Measurements from ENCODE around the gene AKNA. TPM values are rescaled to one million over a fixed set of nuclear protein-coding genes. Genes with fewer than 3 reads are reported as not detected.
"Not testable (repeated sequence)": the region's sequence is repeated elsewhere in the genome, so short reads cannot be mapped to it uniquely, and the experiment has no call there.

The AKNA gene
- total RNA-seq, 1 donor from 2014 or later: 16.6 TPM

- Mint-ChIP-seq H3K4me3 (no peak overlapping the region), H3K9me3 (no peaks in the 10 kb centered on the region), H3K36me3 (ENCODE audit: low read depth) (peaks cover 3% of the 10 kb centered on the region), H3K4me1 (no peaks in the 10 kb centered on the region), H3K27me3 (ENCODE audit: low read depth) (no peaks in the 10 kb centered on the region), H3K27ac (ENCODE audit: unreplicated experiment) (no peak overlapping the region)
- no peak for DNase-seq (ENCODE audit: low read depth, low spot score)
- TF ChIP-seq CTCF (conservative IDR thresholded peaks at IDR 0.05): no peak
These were observed 49.6 kb downstream of the AKNA start for GRCh38 chr9:114338187-114338586.

- TF ChIP-seq CTCF (conservative IDR thresholded peaks at IDR 0.05): no peak
- Mint-ChIP-seq H3K27me3 (ENCODE audit: low read depth) (no peaks in the 10 kb centered on the region), H3K9me3 (no peaks in the 10 kb centered on the region), H3K36me3 (ENCODE audit: low read depth) (peaks cover 3% of the 10 kb centered on the region), H3K4me1 (no peaks in the 10 kb centered on the region), H3K4me3 (no peak overlapping the region), H3K27ac (ENCODE audit: unreplicated experiment) (no peak overlapping the region)
- no peak for DNase-seq (ENCODE audit: low read depth, low spot score)
These were observed 50.9 kb downstream of the AKNA start for GRCh38 chr9:114336699-114337395.

GRCh38 chr9:114336157-114336556, 51.6 kb downstream of the AKNA start:
- Mint-ChIP-seq H3K36me3 (ENCODE audit: low read depth) (peaks cover 3% of the 10 kb centered on the region), H3K9me3 (no peaks in the 10 kb centered on the region), H3K27ac (ENCODE audit: unreplicated experiment) (no peak overlapping the region), H3K27me3 (ENCODE audit: low read depth) (no peaks in the 10 kb centered on the region), H3K4me1 (no peaks in the 10 kb centered on the region), H3K4me3 (no peak overlapping the region)
- TF ChIP-seq CTCF (conservative IDR thresholded peaks at IDR 0.05): no peak
- DNase-seq (ENCODE audit: low read depth, low spot score): no peak

GRCh38 chr9:114335745-114336144, 52.0 kb downstream of the AKNA start:
- peaks cover 3% of the 10 kb centered on the region for H3K36me3 Mint-ChIP-seq (ENCODE audit: low read depth)

GRCh38 chr9:114334490-114334889, 53.3 kb downstream of the AKNA start:
- no peaks in the 10 kb centered on the region for H3K4me1 Mint-ChIP-seq
- TF ChIP-seq CTCF (conservative IDR thresholded peaks at IDR 0.05): no peak
- no peak overlapping the region for H3K4me3 Mint-ChIP-seq
- no peaks in the 10 kb centered on the region for H3K27me3 Mint-ChIP-seq (ENCODE audit: low read depth)
- peaks cover 3% of the 10 kb centered on the region for H3K36me3 Mint-ChIP-seq (ENCODE audit: low read depth)
- DNase-seq (ENCODE audit: low read depth, low spot score): no peak
- H3K9me3 Mint-ChIP-seq: no peaks in the 10 kb centered on the region
- no peak overlapping the region for H3K27ac Mint-ChIP-seq (ENCODE audit: unreplicated experiment)

More at GRCh38 chr9:114335745-114336144, 52.0 kb downstream of the AKNA start:
- H3K27ac Mint-ChIP-seq (ENCODE audit: unreplicated experiment): no peak overlapping the region
- no peaks in the 10 kb centered on the region for H3K27me3 Mint-ChIP-seq (ENCODE audit: low read depth)
- no peaks in the 10 kb centered on the region for H3K4me1 Mint-ChIP-seq
- DNase-seq (ENCODE audit: low read depth, low spot score): no peak
- no peak overlapping the region for H3K4me3 Mint-ChIP-seq
- TF ChIP-seq CTCF (conservative IDR thresholded peaks at IDR 0.05): no peak
- no peaks in the 10 kb centered on the region for H3K9me3 Mint-ChIP-seq

- H3K4me3 Mint-ChIP-seq; H3K27ac Mint-ChIP-seq (ENCODE audit: unreplicated experiment): not testable (repeated sequence)
These were observed 54.1 kb downstream of the AKNA start for GRCh38 chr9:114333718-114334117.

GRCh38 chr9:114332474-114333040, 55.2 kb downstream of the AKNA start:
- H3K27me3 Mint-ChIP-seq (ENCODE audit: low read depth); H3K9me3 Mint-ChIP-seq; H3K4me1 Mint-ChIP-seq; H3K4me3 Mint-ChIP-seq; DNase-seq (ENCODE audit: low read depth, low spot score); H3K36me3 Mint-ChIP-seq (ENCODE audit: low read depth); H3K27ac Mint-ChIP-seq (ENCODE audit: unreplicated experiment): not testable (repeated sequence)

More at GRCh38 chr9:114333718-114334117, 54.1 kb downstream of the AKNA start:
- H3K36me3 Mint-ChIP-seq (ENCODE audit: low read depth); DNase-seq (ENCODE audit: low read depth, low spot score); H3K27me3 Mint-ChIP-seq (ENCODE audit: low read depth); H3K4me1 Mint-ChIP-seq; H3K9me3 Mint-ChIP-seq: not testable (repeated sequence)

GRCh38 chr9:114331229-114332195, 56.3 kb downstream of the AKNA start:
- not testable (repeated sequence) for DNase-seq (ENCODE audit: low read depth, low spot score); H3K27me3 Mint-ChIP-seq (ENCODE audit: low read depth); H3K36me3 Mint-ChIP-seq (ENCODE audit: low read depth); H3K9me3 Mint-ChIP-seq; H3K27ac Mint-ChIP-seq (ENCODE audit: unreplicated experiment); H3K4me3 Mint-ChIP-seq; H3K4me1 Mint-ChIP-seq
